H1 (cell line): ENCODE results near the gene FAU. TPM values are rescaled to one million over a fixed set of nuclear protein-coding genes. Genes with fewer than 3 reads are reported as not detected.

Source experiments
- BRCA1 ChIP-seq: IDR thresholded peaks from 2 replicates; pipeline ENCODE4 v1.6.1; 2012; ENCODE audit warnings: low read depth, low read length, improper control_type of control experiment
- CEBPB ChIP-seq: IDR thresholded peaks from 2 replicates; pipeline ENCODE4 v1.6.1; 2012; ENCODE audit warnings: low read depth, low read length
- GABPA ChIP-seq: IDR thresholded peaks from 2 replicates; pipeline ENCODE4 v1.6.1; 2011; ENCODE audit warnings: mild to moderate bottlenecking, low read length, moderate library complexity, borderline replicate concordance; ENCODE audit not compliant: insufficient read depth
- polyA plus RNA-seq, 7 experiments: library from polyadenylated mRNA; depleted of rRNA in 3 of 7; stranded (reverse) in 5 of 7; unstranded in 2 of 7; fragments of >200 nt in 5 of 7; fragments of 200-250 nt in 2 of 7; gene quantifications; 1 replicate in 5 of 7; 2 replicates in 1 of 7; 4 replicates in 1 of 7; pipeline versions ENCODE4 v1.2.1 to v1.2.3, GENCODE V29; 2011 to 2013; ENCODE audit warnings: missing spikeins in 2 of 7, mixed read lengths in 2 of 7
- total RNA-seq: library from RNA; stranded (reverse); fragmentation: NEBNext Ultra II Directional; extraction: Animal tissue kit (Norgen Biotek cat#: 25700); gene quantifications from 2 replicates; pipeline ENCODE4 v1.2.1, GENCODE V29; 2021

FAU gene
- total and polyA plus RNA-seq, 2 of the 8 experiments (the other 6 are each of a cell fraction or from before 2014, with no cell fraction given) = 826 to 896 TPM

GRCh38 chr11:65132238-65132987, 10.5 kb upstream of the FAU start (continued):
- TF ChIP-seq BRCA1 (no peak), CEBPB (no peak), GABPA (no peak)
